ENCODE results near the gene FDCSP.

Gene FDCSP

DNA sequence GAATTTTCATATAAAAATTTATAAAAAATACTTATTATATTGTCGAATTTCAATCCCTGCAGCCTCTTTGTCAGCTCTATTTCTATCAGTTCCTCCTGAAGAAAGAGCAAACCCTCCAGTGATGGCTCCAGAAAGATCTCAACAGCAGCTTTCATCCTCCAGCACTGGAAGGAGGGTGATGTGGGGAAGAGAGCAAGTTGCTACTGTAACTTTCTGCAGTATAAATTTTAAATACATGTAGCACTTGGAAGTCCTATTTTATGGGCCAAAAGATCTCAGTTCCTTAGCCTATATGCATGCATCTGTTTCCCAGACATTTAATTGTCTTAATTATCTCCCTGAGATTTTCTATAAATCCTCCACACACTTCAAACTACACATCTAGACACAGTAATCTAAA is 44.1 kb upstream of the FDCSP start:
- no peak overlapping the region for H3K9ac ChIP-seq (ENCODE audit: low read length)
- no peak overlapping the region for H2BK120ac ChIP-seq (ENCODE audit: insufficient read depth, low read length, poor library complexity)
- no peak overlapping the region for H2BK5ac ChIP-seq (ENCODE audit: low read depth, low read length, poor library complexity)
- H3K23ac ChIP-seq (ENCODE audit: low read length), result no peak overlapping the region
- H3K14ac ChIP-seq (ENCODE audit: low read length), result no peak overlapping the region
- WGBS (ENCODE audit: extremely low coverage, insufficient coverage, insufficient read length), result no CpG with 5 or more reads among the region's 1 CpG
- no peak overlapping the region for H2AFZ ChIP-seq (ENCODE audit: insufficient read depth, low read length, poor library complexity)
- H3K4me2 ChIP-seq (ENCODE audit: low read length), result no peak overlapping the region
- no peak overlapping the region for H4K12ac ChIP-seq (ENCODE audit: low read depth, low read length)
- H3K27ac ChIP-seq (ENCODE audit: low read depth, low read length), result no peak overlapping the region
- peaks cover 0 to 3% of the 10 kb centered on the region in 2 experiments for H3K4me1 ChIP-seq (ENCODE audit: control insufficient read depth in 1 of 2, insufficient read depth in 2 of 2, low read length in 2 of 2)
- no peak overlapping the region for H3K4ac ChIP-seq (ENCODE audit: low read depth, low read length)
- peaks cover 2% of the 10 kb centered on the region for H3K79me1 ChIP-seq (ENCODE audit: low read length)
- no peak overlapping the region for H2AK5ac ChIP-seq (ENCODE audit: low read length)
- H3K9me3 ChIP-seq (ENCODE audit: insufficient read depth, low read depth, low read length), result no peaks in the 10 kb centered on the region
- no peak overlapping the region for H3K18ac ChIP-seq (ENCODE audit: low read length)
- no peaks in the 10 kb centered on the region for H3K79me2 ChIP-seq (ENCODE audit: control insufficient read depth, insufficient read depth, low read length, poor library complexity)
- H3K27me3 ChIP-seq (ENCODE audit: insufficient read depth, low read length), result no peaks in the 10 kb centered on the region
- no peaks in the 10 kb centered on the region for H3K36me3 ChIP-seq (ENCODE audit: control insufficient read depth in 1 of 2, insufficient read depth in 2 of 2, low read length in 2 of 2)
- DNase-seq, result no peak
- no peak overlapping the region for H4K8ac ChIP-seq (ENCODE audit: low read depth, low read length)
- H4K91ac ChIP-seq (ENCODE audit: low read depth, low read length), result no peak overlapping the region
- no peak overlapping the region for H3K4me3 ChIP-seq (ENCODE audit: low read depth, low read length)
- no peak overlapping the region for H2BK12ac ChIP-seq (ENCODE audit: low read length)

GRCh38 chr4:70182517-70183167 is 43.3 kb upstream of the FDCSP start:
- no peak overlapping the region for H3K23ac ChIP-seq (ENCODE audit: low read length)
- no peaks in the 10 kb centered on the region for H3K36me3 ChIP-seq (ENCODE audit: control insufficient read depth in 1 of 2, insufficient read depth in 2 of 2, low read length in 2 of 2)
- no peak overlapping the region for H3K14ac ChIP-seq (ENCODE audit: low read length)
- H2AFZ ChIP-seq (ENCODE audit: insufficient read depth, low read length, poor library complexity), result no peak overlapping the region
- no peaks in the 10 kb centered on the region for H3K79me2 ChIP-seq (ENCODE audit: control insufficient read depth, insufficient read depth, low read length, poor library complexity)
- H2BK12ac ChIP-seq (ENCODE audit: low read length), result no peak overlapping the region
- no peak overlapping the region for H3K18ac ChIP-seq (ENCODE audit: low read length)
- DNase-seq, result no peak
- peaks cover 0 to 5% of the 10 kb centered on the region in 2 experiments for H3K4me1 ChIP-seq (ENCODE audit: control insufficient read depth in 1 of 2, insufficient read depth in 2 of 2, low read length in 2 of 2)
- no peak overlapping the region for H3K9ac ChIP-seq (ENCODE audit: low read length)
- H4K12ac ChIP-seq (ENCODE audit: low read depth, low read length), result no peak overlapping the region
- no peak overlapping the region for H4K8ac ChIP-seq (ENCODE audit: low read depth, low read length)
- no peaks in the 10 kb centered on the region for H3K9me3 ChIP-seq (ENCODE audit: insufficient read depth, low read depth, low read length)
- H3K4ac ChIP-seq (ENCODE audit: low read depth, low read length), result no peak overlapping the region
- H3K27ac ChIP-seq (ENCODE audit: low read depth, low read length), result no peak overlapping the region
- no peaks in the 10 kb centered on the region for H3K27me3 ChIP-seq (ENCODE audit: insufficient read depth, low read length)
- H2AK5ac ChIP-seq (ENCODE audit: low read length), result no peak overlapping the region
- no peak overlapping the region for H2BK5ac ChIP-seq (ENCODE audit: low read depth, low read length, poor library complexity)
- H2BK120ac ChIP-seq (ENCODE audit: insufficient read depth, low read length, poor library complexity), result no peak overlapping the region
- no peak overlapping the region for H4K91ac ChIP-seq (ENCODE audit: low read depth, low read length)
- H3K79me1 ChIP-seq (ENCODE audit: low read length), result peaks cover 5% of the 10 kb centered on the region
- WGBS (ENCODE audit: extremely low coverage, insufficient coverage, insufficient read length), result no CpG with 5 or more reads among the region's 2 CpGs
- H3K4me3 ChIP-seq (ENCODE audit: low read depth, low read length), result no peak overlapping the region
- no peak overlapping the region for H3K4me2 ChIP-seq (ENCODE audit: low read length)

- Histone ChIP-seq H3K4me2 (ENCODE audit: low read length) (no peak overlapping the region), H4K91ac (ENCODE audit: low read depth, low read length) (no peak overlapping the region), H3K9me3 (ENCODE audit: insufficient read depth, low read depth, low read length) (no peaks in the 10 kb centered on the region), H3K27ac (ENCODE audit: low read depth, low read length) (no peak overlapping the region), H2BK120ac (ENCODE audit: insufficient read depth, low read length, poor library complexity) (no peak overlapping the region), H3K4me3 (ENCODE audit: low read depth, low read length) (no peak overlapping the region), H3K9ac (ENCODE audit: low read length) (no peak overlapping the region), H3K36me3 (ENCODE audit: control insufficient read depth in 1 of 2, insufficient read depth in 2 of 2, low read length in 2 of 2) (no peaks in the 10 kb centered on the region), H3K79me2 (ENCODE audit: control insufficient read depth, insufficient read depth, low read length, poor library complexity) (no peaks in the 10 kb centered on the region), H2BK12ac (ENCODE audit: low read length) (no peak overlapping the region), H3K79me1 (ENCODE audit: low read length) (peaks cover 5% of the 10 kb centered on the region), H2BK5ac (ENCODE audit: low read depth, low read length, poor library complexity) (no peak overlapping the region), H3K18ac (ENCODE audit: low read length) (no peak overlapping the region), H3K4me1 (ENCODE audit: control insufficient read depth in 1 of 2, insufficient read depth in 2 of 2, low read length in 2 of 2) (peaks cover 0 to 5% of the 10 kb centered on the region in 2 experiments), H3K4ac (ENCODE audit: low read depth, low read length) (no peak overlapping the region), H4K12ac (ENCODE audit: low read depth, low read length) (no peak overlapping the region), H2AFZ (ENCODE audit: insufficient read depth, low read length, poor library complexity) (no peak overlapping the region), H4K8ac (ENCODE audit: low read depth, low read length) (no peak overlapping the region), H3K14ac (ENCODE audit: low read length) (no peak overlapping the region), H3K23ac (ENCODE audit: low read length) (no peak overlapping the region), H2AK5ac (ENCODE audit: low read length) (no peak overlapping the region), H3K27me3 (ENCODE audit: insufficient read depth, low read length) (no peaks in the 10 kb centered on the region)
- no CpG with 5 or more reads among the region's 6 CpGs for whole genome bisulfite sequencing (ENCODE audit: extremely low coverage, insufficient coverage, insufficient read length)
- DNase-seq, result peak in 1 of 2 donors; percentile 61
Measured at GRCh38 chr4:70183168-70183939, 42.6 kb upstream of the FDCSP start.

- Histone ChIP-seq H2BK5ac (ENCODE audit: low read depth, low read length, poor library complexity) (no peak overlapping the region), H3K36me3 (ENCODE audit: control insufficient read depth in 1 of 2, insufficient read depth in 2 of 2, low read length in 2 of 2) (no peaks in the 10 kb centered on the region), H3K79me2 (ENCODE audit: control insufficient read depth, insufficient read depth, low read length, poor library complexity) (no peaks in the 10 kb centered on the region), H4K91ac (ENCODE audit: low read depth, low read length) (no peak overlapping the region), H3K27ac (ENCODE audit: low read depth, low read length) (no peak overlapping the region), H3K4me3 (ENCODE audit: low read depth, low read length) (no peak overlapping the region), H3K14ac (ENCODE audit: low read length) (no peak overlapping the region), H3K9ac (ENCODE audit: low read length) (no peak overlapping the region), H2BK12ac (ENCODE audit: low read length) (no peak overlapping the region), H2BK120ac (ENCODE audit: insufficient read depth, low read length, poor library complexity) (no peak overlapping the region), H3K9me3 (ENCODE audit: insufficient read depth, low read depth, low read length) (no peaks in the 10 kb centered on the region), H2AK5ac (ENCODE audit: low read length) (no peak overlapping the region), H4K8ac (ENCODE audit: low read depth, low read length) (no peak overlapping the region), H3K4me1 (ENCODE audit: control insufficient read depth in 1 of 2, insufficient read depth in 2 of 2, low read length in 2 of 2) (peaks cover 0 to 5% of the 10 kb centered on the region in 2 experiments), H3K4ac (ENCODE audit: low read depth, low read length) (no peak overlapping the region), H3K23ac (ENCODE audit: low read length) (no peak overlapping the region), H3K79me1 (ENCODE audit: low read length) (peaks cover 5% of the 10 kb centered on the region), H2AFZ (ENCODE audit: insufficient read depth, low read length, poor library complexity) (no peak overlapping the region), H3K4me2 (ENCODE audit: low read length) (no peak overlapping the region), H3K18ac (ENCODE audit: low read length) (no peak overlapping the region), H3K27me3 (ENCODE audit: insufficient read depth, low read length) (no peaks in the 10 kb centered on the region), H4K12ac (ENCODE audit: low read depth, low read length) (no peak overlapping the region)
- no peak for DNase-seq
- no CpG with 5 or more reads among the region's 1 CpG for WGBS (ENCODE audit: extremely low coverage, insufficient coverage, insufficient read length)
Measured at GRCh38 chr4:70183940-70184246, 42.0 kb upstream of the FDCSP start.

Measured in trophoblast cell (in vitro differentiated cells and primary cell).